Stimulated activated CD8-positive, alpha-beta memory T cell treated with anti-CD3 and anti-CD28 coated beads, Interleukin-15, amount 100 ng/mL, for 1 hour (primary cell): ENCODE results near the gene NR5A1.

ENCODE experiments used
- DNase-seq: peaks from one replicate; pipeline ENCODE4 v3.0.0-alpha.2; 2020; ENCODE audit warnings: low read depth

The NR5A1 gene

GRCh38 chr9:124480621-124480981 lies 26.6 kb downstream of the NR5A1 start:
- DNase-seq: no peak

GRCh38 chr9:124479947-124480620 lies 27.1 kb downstream of the NR5A1 start:
- no peak for DNase-seq

GRCh38 chr9:124479371-124479770 lies 27.8 kb downstream of the NR5A1 start:
- DNase-seq: no peak

- no peak for DNase-seq
Measured at GRCh38 chr9:124478354-124478753, 28.8 kb downstream of the NR5A1 start.

GRCh38 chr9:124477648-124478285 lies 29.4 kb downstream of the NR5A1 start:
- DNase-seq: no peak

GRCh38 chr9:124477211-124477647 lies 30.0 kb downstream of the NR5A1 start:
- no peak for DNase-seq

GRCh38 chr9:124475868-124476690 lies 31.1 kb downstream of the NR5A1 start:
- no peak for DNase-seq

- no peak for DNase-seq
Measured at GRCh38 chr9:124475158-124475867, 31.9 kb downstream of the NR5A1 start.

- DNase-seq: no peak
Measured at GRCh38 chr9:124474151-124474550, 33.0 kb downstream of the NR5A1 start.

GRCh38 chr9:124473310-124473709 lies 33.9 kb downstream of the NR5A1 start:
- no peak for DNase-seq

GRCh38 chr9:124472770-124473169 lies 34.4 kb downstream of the NR5A1 start:
- no peak for DNase-seq

- DNase-seq: no peak
Measured at GRCh38 chr9:124471761-124472160, 35.4 kb downstream of the NR5A1 start.

- no peak for DNase-seq
Measured at GRCh38 chr9:124470726-124471125, 36.5 kb downstream of the NR5A1 start.

GRCh38 chr9:124470306-124470705 lies 36.9 kb downstream of the NR5A1 start:
- no peak for DNase-seq

GRCh38 chr9:124469011-124469832 lies 38.0 kb downstream of the NR5A1 start:
- no peak for DNase-seq

GRCh38 chr9:124468061-124468740 lies 39.0 kb downstream of the NR5A1 start:
- DNase-seq: no peak

- no peak for DNase-seq
Measured at GRCh38 chr9:124467410-124468060, 39.7 kb downstream of the NR5A1 start.

GRCh38 chr9:124465736-124466135 lies 41.5 kb downstream of the NR5A1 start:
- DNase-seq: no peak

GRCh38 chr9:124462739-124463138 lies 44.5 kb downstream of the NR5A1 start:
- no peak for DNase-seq

GRCh38 chr9:124458441-124458840 lies 48.8 kb downstream of the NR5A1 start:
- no peak for DNase-seq
